K562 (cell line): Measurements from ENCODE around the gene ELFN2. TPM values are rescaled to one million over a fixed set of nuclear protein-coding genes. Genes with fewer than 3 reads are reported as not detected.

Experiments used
- ATAC-seq: fragments of 200-7000 bp; cut with Tn5 transposase; 3 replicates; pipeline ENCODE4 v1.9.1; 2020; ENCODE audit warnings: moderate library complexity
- BruUV-seq: library from RNA; stranded (reverse); fragments of 400-500 nt; replicated peaks from 2 replicates; lab custom pipeline; 2021; lab: Mats Ljungman, UMichigan
- CTCF ChIA-PET: fragments of 300-600 bp; formaldehyde crosslinking; extraction: SDS; loops from one replicate; lab custom pipeline; 2021; ENCODE audit warnings: low intra/inter-chr PET ratio; lab: Yijun Ruan, JAX
- POLR2A ChIA-PET: fragments of 300-600, 350-650 bp; sonication (Branson Sonifier 250); formaldehyde crosslinking; extraction: SDS; loops from one replicate; lab custom pipeline; 2021; ENCODE audit warnings: antibody characterized with exemption, inconsistent platforms; lab: Yijun Ruan, JAX
- DNase-seq, 4 experiments: peaks; one replicate each; pipeline versions ENCODE4 v3.0.0 to v3.0.0-alpha.2; 2011 to 2018; ENCODE audit warnings: low spot score in 3 of 4, mixed read lengths in 3 of 4; ENCODE audit errors: extremely low read depth in 1 of 4
- FAIRE-seq: peaks from 2 replicates; lab custom pipeline; 2011; peaks lifted over from hg19 to GRCh38; lab: Jason Lieb, UNC
- H2AFZ ChIP-seq: 2 replicates; pipeline ENCODE4 v1.6.0; 2011; ENCODE audit warnings: low read depth, low read length, control low read depth, inconsistent platforms
- H3K27ac ChIP-seq: fragments of 200-600 bp; 3 replicates; pipeline ENCODE4 v1.8.0; 2011; ENCODE audit warnings: low read depth, mild to moderate bottlenecking, control low read depth, inconsistent platforms, low read length, moderate library complexity, mixed read lengths; ENCODE audit errors: extremely low read depth
- H3K27me3 ChIP-seq, 2 experiments: fragments of 300-600 bp in 1 of 2; 2 replicates in 1 of 2; 3 replicates in 1 of 2; pipeline versions ENCODE4 v1.6.0 to v1.8.0; 2011; ENCODE audit warnings: inconsistent platforms in 2 of 2, low read length in 2 of 2, mild to moderate bottlenecking in 1 of 2, mixed read lengths in 1 of 2, moderate library complexity in 1 of 2; ENCODE audit not compliant: control insufficient read depth in 2 of 2, insufficient read depth in 2 of 2
- H3K36me3 ChIP-seq: fragments of 300-600 bp; 3 replicates; pipeline ENCODE4 v1.8.0; 2011; ENCODE audit warnings: mild to moderate bottlenecking, low read length, inconsistent platforms; ENCODE audit not compliant: control insufficient read depth, insufficient read depth
- H3K4me1 ChIP-seq, 2 experiments: fragments of 200-600 bp in 1 of 2; replicated peaks in 1 of 2; 2 replicates in 1 of 2; 3 replicates in 1 of 2; pipeline versions ENCODE4 v1.5.1 to v1.8.0; 2011; ENCODE audit warnings: inconsistent platforms in 2 of 2, low read length in 2 of 2, mild to moderate bottlenecking in 1 of 2, mixed read lengths in 1 of 2, moderate library complexity in 1 of 2; ENCODE audit not compliant: control insufficient read depth in 2 of 2, insufficient read depth in 2 of 2
- H3K4me2 ChIP-seq: 2 replicates; pipeline ENCODE4 v1.6.1; 2011; ENCODE audit warnings: low read length, control low read depth, inconsistent platforms, mixed read lengths; ENCODE audit not compliant: insufficient read depth
- H3K4me3 ChIP-seq: fragments of 200-600 bp; sonication (generic), shearing (Covaris generic); 2 replicates; pipeline ENCODE4 v1.5.1; 2016; ENCODE audit warnings: control low read depth, inconsistent platforms
- H3K79me2 ChIP-seq: fragments of 200-600 bp; 3 replicates; pipeline ENCODE4 v1.8.0; 2011; ENCODE audit warnings: low read length, inconsistent platforms; ENCODE audit not compliant: control insufficient read depth, insufficient read depth
- H3K9ac ChIP-seq, 2 experiments: 2 replicates each; pipeline versions ENCODE4 v1.6.0 to v1.6.1; 2011; ENCODE audit warnings: low read depth in 2 of 2, low read length in 2 of 2, control low read depth in 1 of 2, inconsistent platforms in 1 of 2, mild to moderate bottlenecking in 1 of 2, mixed read lengths in 1 of 2; ENCODE audit not compliant: insufficient read depth in 1 of 2
- H3K9me1 ChIP-seq: one replicate; pipeline ENCODE4 v1.6.0; 2011; ENCODE audit warnings: inconsistent platforms, mild to moderate bottlenecking, low read length, moderate library complexity; ENCODE audit not compliant: control insufficient read depth, insufficient read depth
- H3K9me3 ChIP-seq: replicated peaks from 2 replicates; pipeline ENCODE4 v1.5.1; 2011; ENCODE audit warnings: low read depth, low read length, inconsistent platforms; ENCODE audit not compliant: control insufficient read depth, insufficient read depth
- H4K20me1 ChIP-seq: replicated peaks from 2 replicates; pipeline ENCODE4 v1.6.1; 2011; ENCODE audit warnings: low read length, inconsistent platforms, mixed read lengths; ENCODE audit not compliant: control insufficient read depth, insufficient read depth
- DNMT1 ChIP-seq: fragments of 450-650 bp; IDR thresholded peaks from 2 replicates; pipeline ENCODE4 v1.6.1; 2016; ENCODE audit warnings: antibody characterized with exemption, mild to moderate bottlenecking
- EGR1 ChIP-seq: fragments of 450-650 bp; conservative IDR thresholded peaks from 2 replicates; pipeline ENCODE4 v1.6.1; 2017; ENCODE audit warnings: mild to moderate bottlenecking
- HIVEP1 ChIP-seq: fragments of 250-450 bp; sonication (Bioruptor Pico); IDR thresholded peaks from 2 replicates; pipeline ENCODE4 v1.4.0; 2020; ENCODE audit warnings: mild to moderate bottlenecking
- HOXB6 ChIP-seq: fragments of 250-450 bp; sonication (Bioruptor Pico); IDR thresholded peaks from 2 replicates; pipeline ENCODE4 v1.5.1; 2022; ENCODE audit warnings: mild to moderate bottlenecking, borderline replicate concordance
- TEAD1 ChIP-seq, 2 experiments: fragments of 450-650 bp in 1 of 2; sonication (generic) in 1 of 2; formaldehyde crosslinking; IDR thresholded peaks; 2 replicates each; pipeline versions ENCODE4 v1.4.0 to v1.8.0; 2020 to 2022; ENCODE audit warnings: mild to moderate bottlenecking in 2 of 2, missing genetic modification reagents in 1 of 2
- TSC22D4 ChIP-seq: fragments of 450-650 bp; IDR thresholded peaks from 2 replicates; pipeline ENCODE4 v1.6.1; 2016; ENCODE audit warnings: missing genetic modification characterization, missing biosample characterization, control low read depth
- WGBS: fragments of 100-300 bp; shearing (Covaris generic); methylation state at CpG from one replicate; pipeline ENCODE4 v1.1.6; 2016; ENCODE audit warnings: low coverage, mixed read lengths; ENCODE audit not compliant: insufficient coverage; ENCODE audit errors: missing lambda C conversion rate; 5-methylcytosine and 5-hydroxymethylcytosine counted together
- in situ Hi-C: fragments of 300-500 bp; cut with MboI; formaldehyde crosslinking; loops from 4 replicates; pipeline ENCODE4 v1.15.0; 2018; ENCODE audit warnings: inconsistent platforms, mixed read lengths
- intact Hi-C: fragments of 100-400 bp; cut with micrococcal nuclease; formaldehyde crosslinking; loops from 2 replicates; pipeline ENCODE4 v1.14.2; 2022
- polyA plus RNA-seq, 8 experiments: library from polyadenylated mRNA; depleted of rRNA in 4 of 8; stranded (reverse) in 5 of 8; unstranded in 3 of 8; fragments of >200 nt; fragmentation: Nextera tagmentation in 2 of 8; fragmentation: Illumina TruSeq in 1 of 8; extraction: Ambion mirVana in 2 of 8; extraction: Trizol in 1 of 8; gene quantifications; 2 replicates each; pipeline versions ENCODE4 v1.2.1 to v1.2.3, GENCODE V29; 2011 to 2014; ENCODE audit warnings: inconsistent platforms in 1 of 8, missing spikeins in 1 of 8
- total RNA-seq, 7 experiments: library from RNA; depleted of rRNA in 6 of 7; stranded (reverse); fragments of >200 nt in 6 of 7; fragmentation: Illumina TruSeq in 2 of 7; extraction: Trizol in 2 of 7; gene quantifications; 2 replicates each; pipeline versions ENCODE4 v1.2.1 to v1.2.3, GENCODE V29; 2011 to 2021; ENCODE audit warnings: low replicate concordance in 1 of 7
- TF ChIP-seq, protein P1 (sequence below): fragments of 450-650 bp; formaldehyde crosslinking; IDR thresholded peaks from 2 replicates; pipeline ENCODE4 v1.4.0; 2020; ENCODE audit warnings: mild to moderate bottlenecking, mixed read lengths

The ELFN2 gene
- total and polyA plus RNA-seq, 9 of the 15 experiments (the other 6 are each of a cell fraction or from before 2014, with no cell fraction given): not detected

DNA sequence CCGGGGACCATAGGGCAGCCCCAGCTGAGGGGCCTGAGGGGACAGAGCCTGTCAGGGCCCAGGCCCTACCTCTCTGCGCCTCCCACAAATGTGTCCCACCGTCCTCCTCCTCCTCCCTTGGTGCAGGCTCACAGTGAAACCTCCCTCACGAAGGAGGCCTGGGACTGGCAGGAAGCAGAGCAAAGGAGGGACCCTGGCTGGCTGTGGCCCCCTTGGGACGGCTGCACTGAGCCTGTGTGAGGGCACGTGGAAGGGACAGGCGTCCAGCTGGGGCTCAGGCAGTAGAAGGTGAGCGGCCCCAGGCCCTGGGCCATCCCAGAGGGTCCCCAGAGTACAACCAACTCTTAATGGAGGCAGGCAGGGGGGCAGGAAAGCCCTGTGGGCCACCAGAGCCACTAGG lies 60.7 kb downstream of the ELFN2 start:
- 0% methylated on average over 1 of the region's 8 CpGs for WGBS
- Histone ChIP-seq H3K4me3 (no peak overlapping the region), H4K20me1 (no peaks in the 10 kb centered on the region), H3K9ac (peak overlapping the region in 1 of 2 experiments; percentile 58; a peak in 2 of 4 replicates), H3K27ac (no peak overlapping the region), H3K36me3 (no peaks in the 10 kb centered on the region)
- POLR2A ChIA-PET: interaction anchor here (0.5 to 1.1 kb wide), 2 partner anchors 19 to 751 kb away, joined by 3 read pairs; no protein-coding TSS in a partner anchor
- in situ Hi-C loops: no loop called here
- TF ChIP-seq TSC22D4 (tag): no peak
- TF ChIP-seq, protein P1, sequence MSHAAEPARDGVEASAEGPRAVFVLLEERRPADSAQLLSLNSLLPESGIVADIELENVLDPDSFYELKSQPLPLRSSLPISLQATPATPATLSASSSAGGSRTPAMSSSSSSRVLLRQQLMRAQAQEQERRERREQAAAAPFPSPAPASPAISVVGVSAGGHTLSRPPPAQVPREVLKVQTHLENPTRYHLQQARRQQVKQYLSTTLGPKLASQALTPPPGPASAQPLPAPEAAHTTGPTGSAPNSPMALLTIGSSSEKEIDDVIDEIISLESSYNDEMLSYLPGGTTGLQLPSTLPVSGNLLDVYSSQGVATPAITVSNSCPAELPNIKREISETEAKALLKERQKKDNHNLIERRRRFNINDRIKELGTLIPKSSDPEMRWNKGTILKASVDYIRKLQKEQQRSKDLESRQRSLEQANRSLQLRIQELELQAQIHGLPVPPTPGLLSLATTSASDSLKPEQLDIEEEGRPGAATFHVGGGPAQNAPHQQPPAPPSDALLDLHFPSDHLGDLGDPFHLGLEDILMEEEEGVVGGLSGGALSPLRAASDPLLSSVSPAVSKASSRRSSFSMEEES: no peak
- no peak for TF ChIP-seq HIVEP1 (CRISPR knock-in tag)
- no peak for TF ChIP-seq EGR1
- TF ChIP-seq HOXB6: no peak
- no peak for TF ChIP-seq DNMT1
- TF ChIP-seq TEAD1 (CRISPR knock-in tag; IDR thresholded peaks at IDR 0.05): no peak
- TF ChIP-seq, all 486 proteins: peak for 0
- CTCF ChIA-PET: no interaction called here
- Histone ChIP-seq H2AFZ (no peak overlapping the region), H3K4me1 (peaks cover 0 to 3% of the 10 kb centered on the region in 2 experiments; a peak in 1 of 5 replicates), H3K4me2 (no peak overlapping the region), H3K27me3 (peaks cover 0 to 50% of the 10 kb centered on the region in 2 experiments; a peak in 2 of 5 replicates), H3K9me3 (no peaks in the 10 kb centered on the region), H3K9me1 (no peaks in the 10 kb centered on the region), H3K79me2 (no peaks in the 10 kb centered on the region)
- BruUV-seq: no TSS peak
- ATAC-seq (no peak), DNase-seq (no peak), FAIRE-seq (no peak)
- intact Hi-C loops: no loop called here
